Measurements from ENCODE around the gene PBRM1.

- TF ChIP-seq SP1 (IDR thresholded peaks at IDR 0.05) = no peak
- TF ChIP-seq CTCF (IDR thresholded peaks at IDR 0.05; ENCODE audit: low read depth, low read length, missing input control) = no peak
- no peak for TF ChIP-seq FOXA1 (IDR thresholded peaks at IDR 0.05)
- TF ChIP-seq TAF1 (conservative IDR thresholded peaks at IDR 0.05) = no peak
- no peak for TF ChIP-seq MAX (IDR thresholded peaks at IDR 0.05)
- no peak for TF ChIP-seq RAD21 (IDR thresholded peaks at IDR 0.05)
- no peak for TF ChIP-seq JUND (IDR thresholded peaks at IDR 0.05)
- TF ChIP-seq REST (IDR thresholded peaks at IDR 0.05) = no peak
- TF ChIP-seq FOXA2 (IDR thresholded peaks at IDR 0.05) = no peak
- TF ChIP-seq RXRA (IDR thresholded peaks at IDR 0.05) = no peak
- no peak for TF ChIP-seq GABPA (IDR thresholded peaks at IDR 0.05 in 1 of 2, conservative IDR thresholded peaks at IDR 0.05 in 1 of 2)
- no peak for TF ChIP-seq ZBTB33 (IDR thresholded peaks at IDR 0.05)
- TF ChIP-seq YY1 (IDR thresholded peaks at IDR 0.05) = no peak
- TF ChIP-seq ATF3 (IDR thresholded peaks at IDR 0.05) = no peak
These were observed 7.4 kb upstream of the PBRM1 start for GRCh38 chr3:52693071-52693470.

Data from liver (tissue), 3 donors.